Caco-2 (cell line): Measurements from ENCODE around the gene MTRR. TPM values are rescaled to one million over a fixed set of nuclear protein-coding genes. Genes with fewer than 3 reads are reported as not detected.

ENCODE experiments used
- BruUV-seq: library from RNA; stranded (reverse); fragments of 400-500 nt; replicated peaks from 2 replicates; lab custom pipeline; 2021; lab: Mats Ljungman, UMichigan
- CTCF ChIA-PET: fragments of 300-600 bp; sonication (Branson Sonifier 250); formaldehyde crosslinking; loops from one replicate; lab custom pipeline; 2022; ENCODE audit warnings: antibody characterized with exemption; lab: Charles Lee
- POLR2A ChIA-PET: fragments of 300-600 bp; sonication (Branson Sonifier 250); formaldehyde crosslinking; loops from one replicate; lab custom pipeline; 2022; ENCODE audit warnings: antibody characterized with exemption; lab: Charles Lee
- DNase-seq, 2 experiments: peaks; one replicate each; pipeline versions ENCODE4 v3.0.0 to v3.0.0-alpha.2; 2020 to 2022
- H3K27me3 ChIP-seq: replicated peaks from 2 replicates; pipeline ENCODE4 v1.6.0; 2011; ENCODE audit warnings: low read length; ENCODE audit not compliant: control insufficient read depth, insufficient read depth
- H3K36me3 ChIP-seq: 2 replicates; pipeline ENCODE4 v1.5.1; 2011; ENCODE audit warnings: low read length; ENCODE audit not compliant: control insufficient read depth, insufficient read depth
- H3K4me1 ChIP-seq: fragments of 250-450 bp; sonication (Bioruptor Pico); 2 replicates; pipeline ENCODE4 v1.5.1; 2020; ENCODE audit warnings: mild to moderate bottlenecking
- H3K4me3 ChIP-seq: 2 replicates; pipeline ENCODE4 v1.5.1; 2011; ENCODE audit warnings: low read depth, mild to moderate bottlenecking, control low read depth, low read length
- H3K9me3 ChIP-seq: fragments of 250-450 bp; sonication (Bioruptor Pico); 2 replicates; pipeline ENCODE4 v1.5.1; 2020; ENCODE audit warnings: mild to moderate bottlenecking, moderate library complexity
- H3K27ac Mint-ChIP-seq: one replicate; pipeline ENCODE4 v1.8.0; 2022; ENCODE audit warnings: mixed read lengths; ENCODE audit not compliant: unreplicated experiment
- H3K27me3 Mint-ChIP-seq: one replicate; pipeline ENCODE4 v1.8.0; 2022; ENCODE audit warnings: mixed read lengths; ENCODE audit not compliant: insufficient read depth, unreplicated experiment
- H3K36me3 Mint-ChIP-seq: one replicate; pipeline ENCODE4 v1.8.0; 2022; ENCODE audit warnings: mild to moderate bottlenecking, mixed read lengths; ENCODE audit not compliant: insufficient read depth, unreplicated experiment
- H3K4me1 Mint-ChIP-seq: one replicate; pipeline ENCODE4 v1.8.0; 2022; ENCODE audit warnings: low read depth, mixed read lengths; ENCODE audit not compliant: unreplicated experiment
- H3K4me3 Mint-ChIP-seq: one replicate; pipeline ENCODE4 v1.8.0; 2022; ENCODE audit warnings: mild to moderate bottlenecking, moderate library complexity, mixed read lengths; ENCODE audit not compliant: unreplicated experiment
- H3K9me3 Mint-ChIP-seq: one replicate; pipeline ENCODE4 v1.8.0; 2022; ENCODE audit warnings: mixed read lengths; ENCODE audit not compliant: unreplicated experiment
- intact Hi-C: fragments of 100-400 bp; cut with micrococcal nuclease; formaldehyde crosslinking; loops from one replicate; pipeline ENCODE4 v1.10.0; 2022; ENCODE audit not compliant: unreplicated experiment
- total RNA-seq: library from RNA; stranded (reverse); gene quantifications from 2 replicates; pipeline ENCODE4 v1.2.3, GENCODE V29; 2022
- TF ChIP-seq, protein P1 (sequence below), 2 experiments: fragments of 200-600 bp in 1 of 2; IDR thresholded peaks; 1 replicate in 1 of 2; 2 replicates in 1 of 2; pipeline versions ENCODE4 v1.5.1 to v1.8.0; 2011 to 2022; ENCODE audit warnings: antibody characterized with exemption in 1 of 2, control low read depth in 1 of 2, inconsistent platforms in 1 of 2, low read depth in 1 of 2, low read length in 1 of 2, mild to moderate bottlenecking in 1 of 2, moderate library complexity in 1 of 2; ENCODE audit not compliant: insufficient read depth in 1 of 2, severe bottlenecking in 1 of 2, unreplicated experiment in 1 of 2

The MTRR gene
- total RNA-seq, 1 experiment from 2014 or later: 57.6 TPM

DNA sequence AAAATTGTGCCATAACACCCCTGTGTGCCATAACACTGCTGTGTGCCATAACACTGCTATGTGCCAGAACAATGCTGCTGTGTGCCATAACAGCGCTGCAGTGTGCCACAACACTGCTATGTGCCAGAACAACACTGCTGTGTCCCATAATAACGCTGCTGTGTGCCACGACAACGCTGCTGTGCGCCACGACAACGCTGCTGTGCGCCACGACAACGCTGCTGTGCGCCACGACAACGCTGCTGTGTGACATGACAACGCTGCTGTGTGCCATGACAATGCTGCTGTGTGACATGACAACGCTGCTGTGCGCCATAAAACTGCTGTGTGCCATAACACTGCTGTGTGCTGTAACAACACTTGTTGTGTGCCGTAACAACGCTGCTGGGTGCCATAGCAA, 44.0 kb upstream of the MTRR start:
- Histone ChIP-seq H3K4me1 (no peaks in the 10 kb centered on the region), H3K4me3 (no peak overlapping the region), H3K36me3 (no peaks in the 10 kb centered on the region), H3K9me3 (no peaks in the 10 kb centered on the region), H3K27me3 (no peaks in the 10 kb centered on the region; the same call in 1 of the 2 replicates)
- no peaks in the 10 kb centered on the region for H3K4me1 Mint-ChIP-seq
- no peak for DNase-seq
- intact Hi-C loops: no loop called here
- no peak overlapping the region for H3K4me3 Mint-ChIP-seq
- ChIA-PET CTCF (no interaction called here), POLR2A (no interaction called here)
- H3K9me3 Mint-ChIP-seq: no peaks in the 10 kb centered on the region
- TF ChIP-seq, protein P1, sequence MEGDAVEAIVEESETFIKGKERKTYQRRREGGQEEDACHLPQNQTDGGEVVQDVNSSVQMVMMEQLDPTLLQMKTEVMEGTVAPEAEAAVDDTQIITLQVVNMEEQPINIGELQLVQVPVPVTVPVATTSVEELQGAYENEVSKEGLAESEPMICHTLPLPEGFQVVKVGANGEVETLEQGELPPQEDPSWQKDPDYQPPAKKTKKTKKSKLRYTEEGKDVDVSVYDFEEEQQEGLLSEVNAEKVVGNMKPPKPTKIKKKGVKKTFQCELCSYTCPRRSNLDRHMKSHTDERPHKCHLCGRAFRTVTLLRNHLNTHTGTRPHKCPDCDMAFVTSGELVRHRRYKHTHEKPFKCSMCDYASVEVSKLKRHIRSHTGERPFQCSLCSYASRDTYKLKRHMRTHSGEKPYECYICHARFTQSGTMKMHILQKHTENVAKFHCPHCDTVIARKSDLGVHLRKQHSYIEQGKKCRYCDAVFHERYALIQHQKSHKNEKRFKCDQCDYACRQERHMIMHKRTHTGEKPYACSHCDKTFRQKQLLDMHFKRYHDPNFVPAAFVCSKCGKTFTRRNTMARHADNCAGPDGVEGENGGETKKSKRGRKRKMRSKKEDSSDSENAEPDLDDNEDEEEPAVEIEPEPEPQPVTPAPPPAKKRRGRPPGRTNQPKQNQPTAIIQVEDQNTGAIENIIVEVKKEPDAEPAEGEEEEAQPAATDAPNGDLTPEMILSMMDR (IDR thresholded peaks at IDR 0.05; ENCODE audit: insufficient read depth in 1 of 2, low read depth in 1 of 2, low read length in 1 of 2, severe bottlenecking in 1 of 2, unreplicated experiment in 1 of 2): no peak
- no TSS peak for BruUV-seq
- H3K36me3 Mint-ChIP-seq: no peaks in the 10 kb centered on the region
- H3K27me3 Mint-ChIP-seq: peaks cover 30% of the 10 kb centered on the region
- H3K27ac Mint-ChIP-seq: no peak overlapping the region

- H3K27me3 ChIP-seq: no peaks in the 10 kb centered on the region; the same call in 1 of the 2 replicates
- no peaks in the 10 kb centered on the region for H3K4me1 ChIP-seq
- no peaks in the 10 kb centered on the region for H3K9me3 ChIP-seq
- no peaks in the 10 kb centered on the region for H3K9me3 Mint-ChIP-seq
- no peaks in the 10 kb centered on the region for H3K36me3 Mint-ChIP-seq
- H3K4me3 Mint-ChIP-seq: no peak overlapping the region
- BruUV-seq: no TSS peak
- intact Hi-C loops: no loop called here
- CTCF ChIA-PET: no interaction called here
- H3K27me3 Mint-ChIP-seq: peaks cover 30% of the 10 kb centered on the region
- POLR2A ChIA-PET: no interaction called here
- no peak for DNase-seq
- no peaks in the 10 kb centered on the region for H3K36me3 ChIP-seq
- H3K4me3 ChIP-seq: no peak overlapping the region
- no peak overlapping the region for H3K27ac Mint-ChIP-seq
- no peaks in the 10 kb centered on the region for H3K4me1 Mint-ChIP-seq
- TF ChIP-seq, protein P1 (IDR thresholded peaks at IDR 0.05; ENCODE audit: insufficient read depth in 1 of 2, low read depth in 1 of 2, low read length in 1 of 2, severe bottlenecking in 1 of 2, unreplicated experiment in 1 of 2): no peak
These were observed 43.3 kb upstream of the MTRR start for GRCh38 chr5:7825630-7826029.

GRCh38 chr5:7827610-7828009, 41.3 kb upstream of the MTRR start:
- intact Hi-C loops: no loop called here
- ChIA-PET POLR2A (no interaction called here), CTCF (no interaction called here)
- Mint-ChIP-seq H3K27me3 (peaks cover 27% of the 10 kb centered on the region), H3K27ac (no peak overlapping the region), H3K36me3 (no peaks in the 10 kb centered on the region), H3K4me3 (no peak overlapping the region), H3K9me3 (no peaks in the 10 kb centered on the region), H3K4me1 (no peaks in the 10 kb centered on the region)
- Histone ChIP-seq H3K9me3 (no peaks in the 10 kb centered on the region), H3K4me1 (no peaks in the 10 kb centered on the region), H3K4me3 (no peak overlapping the region), H3K36me3 (no peaks in the 10 kb centered on the region), H3K27me3 (no peaks in the 10 kb centered on the region; the same call in 1 of the 2 replicates)
- no TSS peak for BruUV-seq
- DNase-seq: no peak
- TF ChIP-seq, protein P1 (IDR thresholded peaks at IDR 0.05; ENCODE audit: insufficient read depth in 1 of 2, low read depth in 1 of 2, low read length in 1 of 2, severe bottlenecking in 1 of 2, unreplicated experiment in 1 of 2): peak in 1 of 2 experiments; percentile 1
